ENCODE results near the gene TYW5.

DNA sequence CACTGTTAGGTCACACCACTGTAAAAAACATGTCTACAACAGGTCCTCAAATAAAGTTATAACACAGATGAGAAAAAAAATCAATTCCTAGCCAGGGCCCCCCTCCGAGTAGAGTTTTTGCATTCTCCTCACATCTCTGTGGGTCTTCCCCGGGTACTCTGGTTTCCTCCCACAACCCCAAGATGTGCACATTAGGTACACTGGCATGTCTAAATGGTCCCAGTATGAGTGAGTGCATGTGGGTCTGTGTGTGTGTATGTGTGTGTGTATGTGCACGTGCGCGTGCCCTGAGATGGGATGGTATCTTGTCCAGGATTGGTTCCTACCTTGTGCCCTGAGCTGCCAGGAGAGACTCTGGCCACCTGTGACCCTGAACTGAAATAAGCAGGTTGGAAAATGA lies 4.9 kb downstream of the TYW5 start:
- TF ChIP-seq CTCF (conservative IDR thresholded peaks at IDR 0.05) (no peak), EZH2 (IDR thresholded peaks at IDR 0.05; ENCODE audit: low read depth) (no peak)
